ENCODE measurements around the gene C15orf62.

The C15orf62 gene

DNA sequence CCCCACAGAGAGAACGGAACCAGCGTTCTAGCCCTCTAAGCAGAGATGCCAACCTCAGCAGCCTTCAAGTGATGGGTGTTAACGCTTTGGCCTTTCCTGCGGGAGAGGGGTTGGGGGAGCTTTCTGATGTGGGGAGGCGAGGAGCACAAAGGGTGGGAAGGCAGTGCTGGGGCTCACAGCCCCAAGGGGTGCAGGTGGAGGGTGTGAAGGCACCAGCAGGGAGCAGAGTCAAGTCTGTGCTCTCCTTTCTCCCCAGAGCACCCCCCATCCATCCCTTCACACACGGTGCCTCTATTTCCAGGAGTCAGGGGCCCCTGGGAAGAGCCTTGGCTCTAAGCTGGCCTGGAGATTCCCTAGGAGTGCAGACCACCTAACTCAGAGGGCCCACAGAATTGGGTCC, 4.1 kb downstream of the C15orf62 start:
- TF ChIP-seq, protein P1, sequence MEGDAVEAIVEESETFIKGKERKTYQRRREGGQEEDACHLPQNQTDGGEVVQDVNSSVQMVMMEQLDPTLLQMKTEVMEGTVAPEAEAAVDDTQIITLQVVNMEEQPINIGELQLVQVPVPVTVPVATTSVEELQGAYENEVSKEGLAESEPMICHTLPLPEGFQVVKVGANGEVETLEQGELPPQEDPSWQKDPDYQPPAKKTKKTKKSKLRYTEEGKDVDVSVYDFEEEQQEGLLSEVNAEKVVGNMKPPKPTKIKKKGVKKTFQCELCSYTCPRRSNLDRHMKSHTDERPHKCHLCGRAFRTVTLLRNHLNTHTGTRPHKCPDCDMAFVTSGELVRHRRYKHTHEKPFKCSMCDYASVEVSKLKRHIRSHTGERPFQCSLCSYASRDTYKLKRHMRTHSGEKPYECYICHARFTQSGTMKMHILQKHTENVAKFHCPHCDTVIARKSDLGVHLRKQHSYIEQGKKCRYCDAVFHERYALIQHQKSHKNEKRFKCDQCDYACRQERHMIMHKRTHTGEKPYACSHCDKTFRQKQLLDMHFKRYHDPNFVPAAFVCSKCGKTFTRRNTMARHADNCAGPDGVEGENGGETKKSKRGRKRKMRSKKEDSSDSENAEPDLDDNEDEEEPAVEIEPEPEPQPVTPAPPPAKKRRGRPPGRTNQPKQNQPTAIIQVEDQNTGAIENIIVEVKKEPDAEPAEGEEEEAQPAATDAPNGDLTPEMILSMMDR (IDR thresholded peaks at IDR 0.05): no peak

DNA sequence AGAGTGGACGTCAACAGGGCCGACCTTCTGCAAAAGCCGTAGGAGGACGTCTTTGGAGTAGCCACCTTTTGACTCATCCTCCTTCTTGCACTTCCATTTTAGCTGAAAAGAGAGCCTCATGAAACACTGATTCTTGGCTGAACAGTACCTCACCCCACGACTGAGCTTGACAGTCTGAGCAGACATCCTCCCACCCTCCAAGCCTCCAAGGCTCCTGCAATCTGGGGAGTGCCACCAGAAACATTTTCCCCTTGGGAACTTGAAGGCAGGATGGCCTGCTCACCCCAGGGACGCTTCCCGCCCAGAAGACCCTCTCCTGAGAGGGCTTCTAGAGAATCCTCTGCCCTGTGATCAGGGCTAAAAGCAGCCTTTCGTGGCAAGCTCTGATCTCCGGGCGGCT, 5.2 kb downstream of the C15orf62 start:
- TF ChIP-seq, protein P1 (IDR thresholded peaks at IDR 0.05): no peak

DNA sequence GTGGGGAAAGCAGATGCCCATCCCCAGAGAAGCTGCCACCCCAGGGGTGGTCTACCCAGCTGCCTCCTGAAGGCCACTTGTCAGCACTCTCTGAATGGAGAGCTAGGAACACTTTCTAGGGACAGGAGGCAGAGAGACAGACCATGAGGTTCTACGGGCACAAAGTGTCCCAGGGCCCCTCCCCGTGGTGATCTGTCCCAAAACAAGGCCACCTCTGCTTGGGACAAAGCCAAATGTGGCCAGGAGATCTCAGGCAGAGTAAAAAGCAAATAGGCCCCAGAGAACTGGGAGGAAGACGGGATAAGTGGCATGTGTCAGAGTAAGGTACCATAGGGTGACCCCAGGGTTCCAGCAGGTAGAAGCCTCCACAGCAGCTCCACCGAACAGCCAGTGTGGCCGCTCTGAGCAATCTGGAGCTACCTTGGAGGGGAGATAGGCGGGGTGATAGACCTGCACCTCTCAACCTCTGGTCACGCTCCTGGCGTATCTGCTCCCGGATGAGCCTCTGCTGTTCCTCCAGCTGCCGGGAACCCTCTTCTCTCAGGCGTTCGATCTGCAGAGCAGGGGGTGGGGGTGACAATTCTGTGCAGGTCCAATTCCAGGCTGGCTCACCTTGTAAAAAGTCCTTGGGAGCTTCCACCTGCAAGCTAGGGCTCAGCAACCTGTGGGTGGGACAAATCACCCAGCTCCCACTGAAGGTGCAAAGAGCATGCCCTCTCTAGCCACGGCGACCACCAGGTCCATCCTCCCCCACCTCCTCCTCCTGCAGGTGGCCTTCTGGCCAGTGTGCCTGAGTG, 6.2 kb downstream of the C15orf62 start:
- TF ChIP-seq, protein P1 (IDR thresholded peaks at IDR 0.05): no peak

DNA sequence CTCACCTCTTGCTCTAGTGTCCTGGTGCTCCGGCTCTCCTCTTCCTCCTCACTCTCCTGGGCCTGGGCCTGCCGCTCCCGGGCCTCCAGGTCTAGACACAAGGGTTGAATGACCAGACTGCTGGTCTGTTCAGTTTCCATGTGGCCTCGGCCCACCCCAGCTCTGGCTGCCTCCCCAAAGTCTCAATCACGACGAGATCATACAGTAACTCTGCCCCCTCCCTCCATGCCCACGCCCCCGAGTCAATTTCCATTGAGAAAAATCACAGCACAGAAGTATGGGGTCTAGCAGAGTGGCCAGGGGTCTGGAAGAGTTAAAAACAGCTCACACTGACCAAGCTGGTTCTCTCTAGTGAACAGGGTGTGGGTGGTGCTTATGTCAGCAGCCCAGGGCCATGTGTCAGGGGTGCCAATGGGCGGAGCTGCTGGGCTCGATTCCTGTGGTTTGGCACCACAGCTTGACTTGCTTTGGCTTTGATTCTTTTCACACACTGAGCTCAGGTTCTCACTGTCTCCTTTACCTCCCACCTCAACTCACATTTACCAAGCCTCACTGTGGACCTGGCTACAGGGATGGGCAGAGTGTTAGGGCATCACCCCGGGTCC, 6.9 kb downstream of the C15orf62 start:
- TF ChIP-seq, protein P1 (IDR thresholded peaks at IDR 0.05): no peak

DNA sequence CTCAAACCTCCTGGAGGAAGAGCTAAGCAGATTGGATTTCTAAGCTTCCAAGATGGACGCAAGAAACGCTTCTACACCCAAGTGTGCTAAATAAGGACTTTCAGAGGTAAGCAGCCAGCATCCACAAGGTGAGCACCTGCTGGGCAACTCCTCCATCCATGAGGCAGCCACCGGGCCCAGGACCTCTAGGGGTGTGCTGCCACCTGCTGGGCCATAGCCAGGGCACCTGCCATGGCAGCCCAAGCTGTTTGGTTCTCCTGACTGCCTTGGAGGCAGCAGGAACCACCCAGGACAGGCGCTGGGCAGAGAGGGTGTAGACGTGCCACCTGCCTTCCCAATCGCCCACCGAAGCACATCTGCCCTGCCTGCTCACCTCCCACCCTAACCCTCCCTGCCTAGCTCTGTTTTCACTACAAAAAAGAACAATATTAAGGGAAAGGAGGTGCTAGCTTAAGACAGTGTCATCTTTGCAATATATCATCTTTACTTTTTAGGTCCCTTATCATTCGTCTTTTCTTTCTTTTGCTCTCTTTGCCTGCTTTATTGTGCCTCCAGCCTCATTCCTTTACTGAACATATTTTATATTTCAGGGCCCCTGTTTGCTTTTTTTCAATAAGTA, 12.9 kb downstream of the C15orf62 start:
- TF ChIP-seq, protein P1 (IDR thresholded peaks at IDR 0.05): peak; percentile 91

DNA sequence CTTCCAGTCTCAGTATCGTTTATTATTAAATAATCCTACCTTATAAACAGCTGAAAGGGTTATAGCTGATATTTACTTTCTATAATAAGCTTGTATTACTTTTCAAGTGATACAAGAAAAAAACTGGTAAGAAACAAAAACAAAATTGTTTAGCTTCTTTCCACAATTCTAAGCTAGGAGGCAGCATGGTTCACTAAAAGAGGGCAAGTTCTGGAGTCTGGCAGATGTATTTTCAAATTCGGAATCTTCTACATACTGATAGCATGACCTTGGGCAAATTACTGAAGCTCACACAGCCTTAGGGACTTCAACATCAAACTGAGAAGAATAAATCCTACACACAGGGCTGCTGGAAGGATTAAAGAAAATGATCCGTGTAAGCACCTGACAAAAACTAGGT, 15.4 kb downstream of the C15orf62 start:
- TF ChIP-seq, protein P1 (IDR thresholded peaks at IDR 0.05): no peak; the same call in 1 of the 2 replicates

DNA sequence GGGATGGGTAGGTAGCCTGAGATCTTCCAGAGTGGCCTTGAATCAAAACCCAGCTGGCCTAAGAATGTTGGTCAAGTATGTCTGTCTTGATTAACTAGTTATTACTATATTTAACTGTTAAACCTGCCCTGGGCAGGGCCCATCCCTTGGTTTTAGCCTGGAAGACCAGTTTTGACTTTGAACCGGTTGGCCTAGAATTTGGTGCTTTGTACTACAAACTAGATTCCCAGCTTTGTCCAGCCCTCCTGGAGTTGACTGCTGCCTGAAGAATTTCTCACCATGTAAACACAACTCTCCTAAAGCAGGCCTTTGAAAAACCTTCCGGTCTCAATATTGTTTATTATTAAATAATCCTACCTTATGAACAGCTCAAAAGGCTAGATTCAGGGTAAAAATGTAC, 16.0 kb downstream of the C15orf62 start:
- TF ChIP-seq, protein P1 (IDR thresholded peaks at IDR 0.05): no peak

Data from LNCAP (cell line).